ENCODE data around the gene ARHGAP26.

The ARHGAP26 gene

GRCh38 chr5:143267186-143267585 lies 497.0 kb downstream of the ARHGAP26 start:
- DNase-seq, result no peak

- DNase-seq, result no peak
Observed at GRCh38 chr5:143268388-143268787, 498.2 kb downstream of the ARHGAP26 start.

- DNase-seq, result no peak
Observed at GRCh38 chr5:143271431-143271830, 501.3 kb downstream of the ARHGAP26 start.

- no peak for DNase-seq
Observed at GRCh38 chr5:143274952-143275351, 504.8 kb downstream of the ARHGAP26 start.

- DNase-seq, result no peak
Observed at GRCh38 chr5:143275512-143276363, 505.6 kb downstream of the ARHGAP26 start.

- DNase-seq, result no peak
Observed at GRCh38 chr5:143277536-143277935, 507.4 kb downstream of the ARHGAP26 start.
